GM23248 (cell line): ENCODE results near the gene ZNF460.

Source experiments
- EZH2 ChIP-seq: fragments of 200-600 bp; sonication (generic); IDR thresholded peaks from 2 replicates; pipeline ENCODE4 v1.6.1; 2018; ENCODE audit warnings: antibody characterized with exemption, mild to moderate bottlenecking; ENCODE audit not compliant: insufficient read depth, poor library complexity, severe bottlenecking
- EZH2phosphoT487 ChIP-seq: fragments of 200-600 bp; sonication (generic); IDR thresholded peaks from 2 replicates; pipeline ENCODE4 v1.6.1; 2018; ENCODE audit warnings: antibody characterized with exemption, moderate library complexity, mild to moderate bottlenecking, low read depth; ENCODE audit not compliant: insufficient read depth

- TF ChIP-seq EZH2phosphoT487 (no peak), EZH2 (no peak)
These were observed 40.8 kb downstream of the ZNF460 start for GRCh38 chr19:57321116-57321515.
